ENCODE measurements around the gene TBX21.

DNA sequence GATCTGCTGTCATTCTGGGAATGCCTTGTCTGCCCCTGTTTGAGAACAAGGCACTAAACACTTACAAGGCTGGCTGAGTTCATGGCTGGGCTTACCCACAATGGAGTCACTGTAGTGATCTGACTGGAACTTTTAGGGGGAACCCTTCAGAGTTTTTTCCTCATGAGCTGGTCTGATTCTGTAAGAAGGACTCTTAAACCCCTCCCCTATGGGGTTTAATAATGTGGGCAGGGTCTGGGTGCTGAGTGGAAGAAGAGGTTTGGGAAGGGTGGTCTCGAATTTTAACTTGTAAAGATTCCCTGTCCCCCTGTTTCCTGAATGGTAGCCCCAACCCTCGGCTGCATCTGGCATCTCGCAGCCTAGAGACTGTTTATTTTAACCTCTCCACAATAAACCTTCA lies 58.0 kb downstream of the TBX21 start:
- TF ChIP-seq, protein P1, sequence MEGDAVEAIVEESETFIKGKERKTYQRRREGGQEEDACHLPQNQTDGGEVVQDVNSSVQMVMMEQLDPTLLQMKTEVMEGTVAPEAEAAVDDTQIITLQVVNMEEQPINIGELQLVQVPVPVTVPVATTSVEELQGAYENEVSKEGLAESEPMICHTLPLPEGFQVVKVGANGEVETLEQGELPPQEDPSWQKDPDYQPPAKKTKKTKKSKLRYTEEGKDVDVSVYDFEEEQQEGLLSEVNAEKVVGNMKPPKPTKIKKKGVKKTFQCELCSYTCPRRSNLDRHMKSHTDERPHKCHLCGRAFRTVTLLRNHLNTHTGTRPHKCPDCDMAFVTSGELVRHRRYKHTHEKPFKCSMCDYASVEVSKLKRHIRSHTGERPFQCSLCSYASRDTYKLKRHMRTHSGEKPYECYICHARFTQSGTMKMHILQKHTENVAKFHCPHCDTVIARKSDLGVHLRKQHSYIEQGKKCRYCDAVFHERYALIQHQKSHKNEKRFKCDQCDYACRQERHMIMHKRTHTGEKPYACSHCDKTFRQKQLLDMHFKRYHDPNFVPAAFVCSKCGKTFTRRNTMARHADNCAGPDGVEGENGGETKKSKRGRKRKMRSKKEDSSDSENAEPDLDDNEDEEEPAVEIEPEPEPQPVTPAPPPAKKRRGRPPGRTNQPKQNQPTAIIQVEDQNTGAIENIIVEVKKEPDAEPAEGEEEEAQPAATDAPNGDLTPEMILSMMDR (IDR thresholded peaks at IDR 0.05 in 2 of 3, conservative IDR thresholded peaks at IDR 0.05 in 1 of 3; ENCODE audit: borderline replicate concordance in 1 of 3, insufficient read depth in 1 of 3, low read depth in 2 of 3, low read length in 2 of 3) = no peak
- no peak for TF ChIP-seq POLR2AphosphoS5 (IDR thresholded peaks at IDR 0.05; ENCODE audit: low read depth, low read length)
- TF ChIP-seq POLR2A (IDR thresholded peaks at IDR 0.05; ENCODE audit: borderline replicate concordance, extremely low read depth, insufficient read depth, insufficient read length) = no peak
- TF ChIP-seq ZFX (IDR thresholded peaks at IDR 0.05) = no peak
- no peak for TF ChIP-seq FOSL1 (IDR thresholded peaks at IDR 0.05; ENCODE audit: low read depth)
- TF ChIP-seq RAD21 (IDR thresholded peaks at IDR 0.05; ENCODE audit: low read depth) = no peak
- TF ChIP-seq CBX3 (IDR thresholded peaks at IDR 0.05; ENCODE audit: low read depth) = no peak
